Smooth muscle cell of the brain vasculature (primary cell): ENCODE measurements around the gene NR2F1.

ENCODE experiments used
- DNase-seq: peaks from one replicate; pipeline ENCODE4 v3.0.0-alpha.2; 2012; ENCODE audit warnings: low read depth, low spot score

The NR2F1 gene

GRCh38 chr5:93591323-93591945, 8.4 kb downstream of the NR2F1 start:
- DNase-seq: no peak

- no peak for DNase-seq
Observed at GRCh38 chr5:93592883-93593282, 9.9 kb downstream of the NR2F1 start.

GRCh38 chr5:93593476-93594131, 10.6 kb downstream of the NR2F1 start:
- no peak for DNase-seq

- DNase-seq: no peak
Observed at GRCh38 chr5:93594591-93595419, 11.8 kb downstream of the NR2F1 start.

GRCh38 chr5:93595420-93596147, 12.6 kb downstream of the NR2F1 start:
- DNase-seq: peak; percentile 84

GRCh38 chr5:93596310-93596675, 13.3 kb downstream of the NR2F1 start:
- DNase-seq: no peak

GRCh38 chr5:93596676-93597490, 13.9 kb downstream of the NR2F1 start:
- no peak for DNase-seq

GRCh38 chr5:93598091-93599000, 15.3 kb downstream of the NR2F1 start:
- no peak for DNase-seq

GRCh38 chr5:93599001-93599379, 16.0 kb downstream of the NR2F1 start:
- DNase-seq: no peak

- no peak for DNase-seq
Observed at GRCh38 chr5:93599399-93600120, 16.5 kb downstream of the NR2F1 start.

- no peak for DNase-seq
Observed at GRCh38 chr5:93600409-93601070, 17.5 kb downstream of the NR2F1 start.

- no peak for DNase-seq
Observed at GRCh38 chr5:93601071-93601801, 18.2 kb downstream of the NR2F1 start.

- no peak for DNase-seq
Observed at GRCh38 chr5:93601802-93602155, 18.8 kb downstream of the NR2F1 start.

GRCh38 chr5:93602241-93603077, 19.4 kb downstream of the NR2F1 start:
- DNase-seq: no peak

GRCh38 chr5:93603078-93603792, 20.2 kb downstream of the NR2F1 start:
- no peak for DNase-seq

- no peak for DNase-seq
Observed at GRCh38 chr5:93603793-93604643, 21.0 kb downstream of the NR2F1 start.
